ENCODE measurements around the gene NOTCH1.
A peak's percentile ranks its signal among the peaks of the same experiment; 100 is the strongest.

The NOTCH1 gene

GRCh38 chr9:136589766-136590763, 44.2 kb upstream of the NOTCH1 start:
- H3K27me3 ChIP-seq (ENCODE audit: insufficient read depth, low read length, poor library complexity): no peaks in the 10 kb centered on the region
- no peak overlapping the region for H3K18ac ChIP-seq (ENCODE audit: low read length)
- H3K4ac ChIP-seq (ENCODE audit: low read depth, low read length): no peak overlapping the region
- H4K8ac ChIP-seq (ENCODE audit: low read depth, low read length): no peak overlapping the region
- no peak overlapping the region for H2BK15ac ChIP-seq (replicated peaks; ENCODE audit: low read depth)
- DNase-seq: no peak
- H3K4me1 ChIP-seq (ENCODE audit: control insufficient read depth, low read depth, low read length): peaks cover 14% of the 10 kb centered on the region
- no peak overlapping the region for H4K5ac ChIP-seq (ENCODE audit: low read length)
- no peaks in the 10 kb centered on the region for H3K79me2 ChIP-seq (ENCODE audit: control insufficient read depth, insufficient read depth, low read length)
- no peak overlapping the region for H3K9ac ChIP-seq (ENCODE audit: low read length)
- H2AK5ac ChIP-seq (ENCODE audit: low read length): peak overlapping the region; percentile 25
- H3K27ac ChIP-seq (ENCODE audit: low read depth, low read length): no peak overlapping the region
- H3K36me3 ChIP-seq (ENCODE audit: control insufficient read depth, insufficient read depth, low read length): no peaks in the 10 kb centered on the region
- no peak overlapping the region for H3K4me2 ChIP-seq (ENCODE audit: low read length)
- no peak overlapping the region for H3K4me3 ChIP-seq (ENCODE audit: low read length)
- no CpG with 5 or more reads among the region's 29 CpGs for WGBS (ENCODE audit: extremely low coverage, insufficient coverage, low lambda C conversion rate)
- no peak overlapping the region for H2BK120ac ChIP-seq (ENCODE audit: low read depth, low read length)
- H3K23ac ChIP-seq (ENCODE audit: low read length): peak overlapping the region; percentile 50
- peaks cover 2% of the 10 kb centered on the region for H3K79me1 ChIP-seq (ENCODE audit: low read length)
- no peak overlapping the region for H2BK5ac ChIP-seq (ENCODE audit: low read length)
- no peak overlapping the region for H3K56ac ChIP-seq (ENCODE audit: low read length)

- peak overlapping the region; percentile 46 for H3K18ac ChIP-seq (ENCODE audit: low read length)
- peak; percentile 43 for DNase-seq
- H2BK15ac ChIP-seq (replicated peaks; ENCODE audit: low read depth): no peak overlapping the region
- no peak overlapping the region for H3K4me3 ChIP-seq (ENCODE audit: low read length)
- no peaks in the 10 kb centered on the region for H3K27me3 ChIP-seq (ENCODE audit: insufficient read depth, low read length, poor library complexity)
- peak overlapping the region; percentile 64 for H3K9ac ChIP-seq (ENCODE audit: low read length)
- H4K5ac ChIP-seq (ENCODE audit: low read length): no peak overlapping the region
- H3K79me1 ChIP-seq (ENCODE audit: low read length): peaks cover 2% of the 10 kb centered on the region
- peak overlapping the region; percentile 50 for H3K27ac ChIP-seq (ENCODE audit: low read depth, low read length)
- no peak overlapping the region for H3K4ac ChIP-seq (ENCODE audit: low read depth, low read length)
- H2BK5ac ChIP-seq (ENCODE audit: low read length): peak overlapping the region; percentile 95
- peak overlapping the region; percentile 75 for H3K56ac ChIP-seq (ENCODE audit: low read length)
- peak overlapping the region; percentile 9 for H3K4me2 ChIP-seq (ENCODE audit: low read length)
- H3K36me3 ChIP-seq (ENCODE audit: control insufficient read depth, insufficient read depth, low read length): no peaks in the 10 kb centered on the region
- no peaks in the 10 kb centered on the region for H3K79me2 ChIP-seq (ENCODE audit: control insufficient read depth, insufficient read depth, low read length)
- no peak overlapping the region for H3K23ac ChIP-seq (ENCODE audit: low read length)
- H3K4me1 ChIP-seq (ENCODE audit: control insufficient read depth, low read depth, low read length): peaks cover 14% of the 10 kb centered on the region
- WGBS (ENCODE audit: extremely low coverage, insufficient coverage, low lambda C conversion rate): no CpG with 5 or more reads among the region's 21 CpGs
- H2BK120ac ChIP-seq (ENCODE audit: low read depth, low read length): peak overlapping the region; percentile 5
- H2AK5ac ChIP-seq (ENCODE audit: low read length): peak overlapping the region; percentile 96
- no peak overlapping the region for H4K8ac ChIP-seq (ENCODE audit: low read depth, low read length)
These were observed 43.0 kb upstream of the NOTCH1 start for GRCh38 chr9:136588663-136589464.

- no peak overlapping the region for H3K4me3 ChIP-seq (ENCODE audit: low read length)
- peak overlapping the region; percentile 72 for H3K27ac ChIP-seq (ENCODE audit: low read depth, low read length)
- H3K18ac ChIP-seq (ENCODE audit: low read length): peak overlapping the region; percentile 54
- peaks cover 14% of the 10 kb centered on the region for H3K4me1 ChIP-seq (ENCODE audit: control insufficient read depth, low read depth, low read length)
- no peaks in the 10 kb centered on the region for H3K27me3 ChIP-seq (ENCODE audit: insufficient read depth, low read length, poor library complexity)
- no peaks in the 10 kb centered on the region for H3K36me3 ChIP-seq (ENCODE audit: control insufficient read depth, insufficient read depth, low read length)
- H4K5ac ChIP-seq (ENCODE audit: low read length): no peak overlapping the region
- no peak overlapping the region for H4K8ac ChIP-seq (ENCODE audit: low read depth, low read length)
- H3K79me1 ChIP-seq (ENCODE audit: low read length): peaks cover 2% of the 10 kb centered on the region
- no peak overlapping the region for H3K23ac ChIP-seq (ENCODE audit: low read length)
- H2BK5ac ChIP-seq (ENCODE audit: low read length): peak overlapping the region; percentile 95
- no peak overlapping the region for H2BK15ac ChIP-seq (replicated peaks; ENCODE audit: low read depth)
- H3K56ac ChIP-seq (ENCODE audit: low read length): peak overlapping the region; percentile 75
- WGBS (ENCODE audit: extremely low coverage, insufficient coverage, low lambda C conversion rate): no CpG with 5 or more reads among the region's 22 CpGs
- H2AK5ac ChIP-seq (ENCODE audit: low read length): peak overlapping the region; percentile 85
- peak overlapping the region; percentile 26 for H3K4me2 ChIP-seq (ENCODE audit: low read length)
- H3K9ac ChIP-seq (ENCODE audit: low read length): peak overlapping the region; percentile 64
- peak overlapping the region; percentile 6 for H2BK120ac ChIP-seq (ENCODE audit: low read depth, low read length)
- H3K4ac ChIP-seq (ENCODE audit: low read depth, low read length): no peak overlapping the region
- no peaks in the 10 kb centered on the region for H3K79me2 ChIP-seq (ENCODE audit: control insufficient read depth, insufficient read depth, low read length)
- DNase-seq: peak; percentile 96
These were observed 42.3 kb upstream of the NOTCH1 start for GRCh38 chr9:136587944-136588662.

GRCh38 chr9:136587145-136587943, 41.5 kb upstream of the NOTCH1 start:
- no peaks in the 10 kb centered on the region for H3K79me2 ChIP-seq (ENCODE audit: control insufficient read depth, insufficient read depth, low read length)
- peak overlapping the region; percentile 19 for H3K4me2 ChIP-seq (ENCODE audit: low read length)
- peak overlapping the region; percentile 54 for H3K18ac ChIP-seq (ENCODE audit: low read length)
- H3K23ac ChIP-seq (ENCODE audit: low read length): no peak overlapping the region
- H3K27me3 ChIP-seq (ENCODE audit: insufficient read depth, low read length, poor library complexity): no peaks in the 10 kb centered on the region
- H3K79me1 ChIP-seq (ENCODE audit: low read length): peaks cover 2% of the 10 kb centered on the region
- H2AK5ac ChIP-seq (ENCODE audit: low read length): no peak overlapping the region
- peak overlapping the region; percentile 6 for H2BK120ac ChIP-seq (ENCODE audit: low read depth, low read length)
- no peak overlapping the region for H3K4ac ChIP-seq (ENCODE audit: low read depth, low read length)
- H3K36me3 ChIP-seq (ENCODE audit: control insufficient read depth, insufficient read depth, low read length): no peaks in the 10 kb centered on the region
- H2BK5ac ChIP-seq (ENCODE audit: low read length): peak overlapping the region; percentile 64
- H3K27ac ChIP-seq (ENCODE audit: low read depth, low read length): peak overlapping the region; percentile 72
- no peak overlapping the region for H2BK15ac ChIP-seq (replicated peaks; ENCODE audit: low read depth)
- WGBS (ENCODE audit: extremely low coverage, insufficient coverage, low lambda C conversion rate): no CpG with 5 or more reads among the region's 33 CpGs
- peak overlapping the region; percentile 74 for H3K56ac ChIP-seq (ENCODE audit: low read length)
- H3K4me1 ChIP-seq (ENCODE audit: control insufficient read depth, low read depth, low read length): peaks cover 14% of the 10 kb centered on the region
- no peak overlapping the region for H4K5ac ChIP-seq (ENCODE audit: low read length)
- H4K8ac ChIP-seq (ENCODE audit: low read depth, low read length): no peak overlapping the region
- no peak overlapping the region for H3K4me3 ChIP-seq (ENCODE audit: low read length)
- peak; percentile 83 for DNase-seq
- H3K9ac ChIP-seq (ENCODE audit: low read length): peak overlapping the region; percentile 73

Measured in mesendoderm (in vitro differentiated cells).